Stimulated activated effector memory CD8-positive, alpha-beta T cell treated with anti-CD3 and anti-CD28 coated beads, Interleukin-12 subunit alpha, Interleukin-12 subunit beta, amount 100 ng/mL, for 72 hours (primary cell): ENCODE measurements around the gene TESMIN.
A peak's percentile ranks its signal among the peaks of the same experiment; 100 is the strongest.

Experiments used
- ATAC-seq: fragments of 150-1000 bp; cut with Tn5 transposase; 2 replicates; pipeline ENCODE4 v1.10.0; 2021
- DNase-seq, 2 donors: peaks; one replicate each; pipeline ENCODE4 v3.0.0; 2021 to 2022; ENCODE audit warnings: low spot score in 2 of 2
- H3K27ac Mint-ChIP-seq: one replicate; pipeline ENCODE4 v1.8.0; 2022; ENCODE audit warnings: mild to moderate bottlenecking, mixed read lengths
- H3K36me3 Mint-ChIP-seq: one replicate; pipeline ENCODE4 v1.8.0; 2022; ENCODE audit warnings: mild to moderate bottlenecking, mixed read lengths
- H3K4me1 Mint-ChIP-seq: one replicate; pipeline ENCODE4 v1.8.0; 2022; ENCODE audit warnings: mixed read lengths
- H3K4me3 Mint-ChIP-seq: one replicate; pipeline ENCODE4 v1.8.0; 2022; ENCODE audit warnings: mild to moderate bottlenecking, mixed read lengths
- H3K9me3 Mint-ChIP-seq: one replicate; pipeline ENCODE4 v1.8.0; 2022; ENCODE audit warnings: mixed read lengths

Gene TESMIN

DNA sequence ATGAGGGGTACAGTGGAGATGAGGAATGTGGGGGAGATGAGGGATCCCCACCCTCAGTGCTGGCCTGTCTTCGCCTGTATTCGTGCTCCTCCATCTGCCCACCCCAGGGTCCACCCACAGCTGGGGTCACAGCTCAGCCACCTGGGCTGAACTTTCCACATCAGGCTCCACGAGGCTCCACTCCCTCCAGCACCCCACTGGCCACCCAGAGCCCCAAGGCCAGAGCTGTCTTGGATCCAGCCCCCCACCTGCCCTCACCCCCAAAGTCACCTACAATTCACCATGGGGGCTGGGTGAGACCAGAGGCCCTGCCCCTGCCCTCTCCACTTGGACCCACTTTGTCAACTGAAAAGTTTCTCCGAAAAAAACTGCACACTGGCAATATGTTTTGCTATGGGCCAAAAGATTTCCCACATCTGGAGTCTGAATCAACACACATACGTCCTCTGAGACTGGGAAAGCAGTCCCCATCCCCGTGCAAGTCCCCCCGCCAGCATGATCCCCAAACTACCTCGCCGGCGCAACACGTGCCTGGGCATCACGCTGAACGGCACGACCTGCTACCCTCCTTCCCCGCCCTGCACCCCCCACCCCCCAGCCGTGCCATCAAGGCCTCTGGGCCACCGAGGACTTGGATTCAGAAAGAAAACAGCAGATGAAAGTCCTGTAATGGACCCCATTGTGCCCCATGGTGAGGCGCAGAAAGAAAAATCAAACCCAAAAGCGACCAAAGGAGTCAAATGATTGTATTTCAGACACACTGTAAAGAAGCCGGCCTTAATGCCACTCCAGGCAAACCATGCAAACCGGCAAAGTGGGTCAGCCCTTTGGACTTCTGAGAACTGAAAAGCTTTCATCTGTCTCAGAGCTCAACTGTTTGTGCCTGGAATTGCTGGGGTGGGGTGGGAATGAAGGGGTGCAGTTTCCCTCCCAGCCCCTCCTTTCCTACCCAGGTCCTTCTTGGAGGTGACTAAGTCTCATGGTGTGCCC is 83.5 kb downstream of the TESMIN start:
- Mint-ChIP-seq H3K27ac (no peak overlapping the region), H3K36me3 (no peaks in the 10 kb centered on the region), H3K4me3 (no peak overlapping the region), H3K4me1 (no peaks in the 10 kb centered on the region), H3K9me3 (no peaks in the 10 kb centered on the region)
- no peak for DNase-seq
- ATAC-seq, result peak; percentile 39

DNA sequence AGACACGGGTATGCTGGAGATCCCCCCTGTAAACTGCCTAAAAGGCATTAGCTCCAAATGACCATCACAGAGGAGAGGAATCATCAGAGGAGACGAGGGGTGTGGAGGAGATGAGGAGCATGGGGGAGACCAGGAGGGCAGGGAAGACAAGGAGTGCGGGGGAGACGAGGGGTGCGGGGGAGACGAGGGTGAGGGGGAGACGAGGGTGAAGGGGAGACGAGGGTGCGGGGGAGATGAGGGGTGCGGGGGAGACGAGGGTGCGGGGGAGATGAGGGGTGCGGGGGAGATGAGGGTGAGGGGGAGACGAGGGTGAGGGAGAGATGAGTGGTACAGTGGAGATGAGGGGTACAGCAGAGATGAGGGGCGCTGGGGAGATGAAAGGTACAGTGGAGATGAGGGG is 84.5 kb downstream of the TESMIN start:
- ATAC-seq, result no peak

DNA sequence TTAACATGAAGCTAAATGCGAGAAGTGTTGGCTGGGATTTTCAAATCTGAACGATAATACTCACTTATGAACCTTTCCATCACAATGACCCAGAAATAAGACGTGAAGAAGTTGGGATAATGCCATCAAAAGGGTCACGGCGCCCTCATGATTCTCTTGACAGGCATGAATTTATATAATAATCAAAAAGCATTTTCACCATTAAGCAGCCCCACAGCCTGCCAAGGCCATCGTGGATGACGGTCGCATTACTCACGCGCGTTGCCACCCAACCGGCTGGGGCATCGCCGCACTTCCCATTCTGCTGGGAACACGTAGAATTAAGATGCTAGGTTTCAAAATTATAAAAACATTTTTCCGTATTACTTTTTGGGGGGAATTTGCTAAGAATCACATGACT is 85.9 kb downstream of the TESMIN start:
- DNase-seq (no peak), ATAC-seq (no peak)
- H3K4me3 Mint-ChIP-seq, result no peak overlapping the region
- H3K36me3 Mint-ChIP-seq, result no peaks in the 10 kb centered on the region
- no peaks in the 10 kb centered on the region for H3K4me1 Mint-ChIP-seq
- H3K9me3 Mint-ChIP-seq, result no peaks in the 10 kb centered on the region
- H3K27ac Mint-ChIP-seq, result no peak overlapping the region

More for the DNA sequence above, 84.5 kb downstream of the TESMIN start:
- Mint-ChIP-seq H3K9me3 (no peaks in the 10 kb centered on the region), H3K4me3 (no peak overlapping the region), H3K36me3 (no peaks in the 10 kb centered on the region), H3K27ac (no peak overlapping the region), H3K4me1 (no peaks in the 10 kb centered on the region)
- no peak for DNase-seq

DNA sequence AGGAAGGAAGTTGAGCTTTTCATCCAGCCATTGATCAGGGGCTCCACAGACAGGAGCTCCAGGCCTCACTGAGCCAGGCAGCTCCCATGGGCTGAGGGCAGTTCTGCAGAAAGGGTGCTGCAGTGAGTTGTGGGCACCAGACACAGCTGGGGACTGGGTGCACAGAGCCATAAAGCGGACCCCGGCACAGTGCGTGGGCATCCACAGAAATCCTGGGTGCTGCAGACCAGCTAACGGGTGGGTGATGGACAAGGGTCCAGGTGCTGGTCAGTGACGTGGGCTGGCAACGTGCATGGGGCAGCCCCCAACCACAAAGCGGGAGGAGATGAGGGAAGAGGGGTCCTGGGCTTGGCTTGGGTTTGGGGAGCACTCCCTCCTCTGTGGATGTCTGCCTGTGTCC is 86.4 kb downstream of the TESMIN start:
- H3K36me3 Mint-ChIP-seq, result no peaks in the 10 kb centered on the region
- ATAC-seq, result no peak
- no peaks in the 10 kb centered on the region for H3K9me3 Mint-ChIP-seq
- H3K27ac Mint-ChIP-seq, result no peak overlapping the region
- no peaks in the 10 kb centered on the region for H3K4me1 Mint-ChIP-seq
- no peak for DNase-seq
- H3K4me3 Mint-ChIP-seq, result no peak overlapping the region

DNA sequence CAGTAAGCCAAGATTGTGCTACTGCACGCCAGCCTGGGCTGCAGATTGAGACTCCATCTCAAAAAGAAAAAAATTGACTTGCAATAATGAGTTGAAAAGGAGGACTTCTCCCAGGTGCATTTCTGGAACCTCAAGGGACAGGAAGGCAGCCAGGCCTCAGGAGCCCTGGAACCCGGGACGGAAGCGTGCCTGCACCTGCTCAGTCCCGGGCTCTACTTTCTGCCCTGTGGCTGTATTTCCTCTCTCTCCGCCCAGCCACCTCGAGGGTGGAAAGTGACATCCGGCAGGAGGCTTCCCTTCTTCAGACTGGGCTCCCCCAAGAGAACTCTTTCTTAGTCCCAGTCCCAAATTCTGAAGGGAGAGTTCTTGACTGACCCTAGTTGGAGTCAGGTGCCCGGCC is 87.2 kb downstream of the TESMIN start:
- Mint-ChIP-seq H3K9me3 (no peaks in the 10 kb centered on the region), H3K36me3 (no peaks in the 10 kb centered on the region), H3K4me1 (no peaks in the 10 kb centered on the region), H3K4me3 (no peak overlapping the region), H3K27ac (no peak overlapping the region)
- DNase-seq, result no peak
- ATAC-seq, result no peak

DNA sequence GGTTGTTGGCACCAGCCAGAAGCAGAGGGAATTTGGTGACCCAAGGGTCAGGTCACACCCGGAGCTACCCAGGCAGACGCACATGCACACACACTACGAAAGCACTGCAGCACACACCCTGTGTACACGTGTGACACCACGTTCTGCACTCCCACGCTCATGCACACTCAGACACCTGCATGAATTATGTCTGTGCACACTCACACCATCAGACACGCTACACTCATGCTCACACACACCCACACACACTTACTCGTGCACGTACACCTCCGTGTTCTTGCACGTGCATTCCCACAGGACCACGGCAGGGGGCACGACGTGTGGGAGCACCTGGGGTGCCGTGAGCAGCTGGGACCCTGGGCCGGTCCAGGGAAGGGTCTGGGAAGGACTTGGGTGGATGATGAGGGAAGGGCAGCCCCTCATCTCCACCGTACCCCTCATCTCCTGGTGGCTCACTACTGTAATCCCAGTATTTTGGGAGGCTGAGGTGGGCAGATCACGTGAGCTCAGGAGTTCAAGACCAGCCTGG is 87.8 kb downstream of the TESMIN start:
- Mint-ChIP-seq H3K4me1 (no peaks in the 10 kb centered on the region), H3K36me3 (no peaks in the 10 kb centered on the region), H3K9me3 (no peaks in the 10 kb centered on the region), H3K27ac (no peak overlapping the region), H3K4me3 (no peak overlapping the region)
- ATAC-seq (no peak), DNase-seq (no peak)

DNA sequence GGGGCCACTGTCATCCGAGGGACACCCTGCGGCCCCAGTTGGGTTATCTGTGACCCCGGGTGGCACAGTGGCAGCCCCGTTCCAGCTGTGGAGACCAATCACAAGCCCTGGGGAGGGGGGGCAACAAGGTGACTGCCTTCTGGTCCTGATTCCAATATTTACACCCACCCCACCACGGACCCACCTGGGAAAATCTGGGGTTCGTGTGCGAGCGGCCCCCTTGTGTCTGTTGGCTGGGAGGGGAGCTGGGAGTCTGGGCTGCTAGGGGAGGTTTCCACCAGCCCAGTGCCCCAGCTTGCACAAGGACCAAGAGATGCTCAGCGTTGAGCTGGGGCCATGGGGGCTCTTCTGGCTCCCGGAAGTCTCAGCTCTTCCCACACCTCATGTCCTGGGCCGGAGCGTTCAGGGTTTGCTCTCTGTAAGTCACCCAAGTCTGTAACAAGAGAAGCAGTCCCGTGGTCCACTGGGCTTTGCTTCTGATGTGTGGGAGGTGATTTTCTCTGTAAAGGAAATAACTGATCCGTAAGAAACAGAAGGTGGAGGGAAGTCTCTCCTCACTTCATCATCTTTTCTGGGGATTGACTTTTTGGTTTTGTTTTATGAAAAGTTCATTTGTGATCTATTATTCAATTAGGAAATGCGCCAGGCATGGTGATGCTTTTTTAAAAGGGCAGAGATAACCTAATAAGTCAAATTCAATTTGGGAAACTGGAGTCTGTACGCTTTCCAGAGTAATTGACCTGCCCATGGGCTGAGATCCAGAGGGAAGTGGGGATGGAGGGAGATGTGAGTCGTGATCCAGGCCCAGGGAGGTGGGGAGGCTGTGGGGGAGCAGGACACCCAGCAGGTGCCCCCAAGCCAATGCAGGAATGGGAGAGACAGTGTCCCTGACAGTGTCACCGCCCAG is 89.4 kb downstream of the TESMIN start:
- DNase-seq (no peak), ATAC-seq (no peak)
- no peaks in the 10 kb centered on the region for H3K36me3 Mint-ChIP-seq
- no peaks in the 10 kb centered on the region for H3K4me1 Mint-ChIP-seq
- no peak overlapping the region for H3K4me3 Mint-ChIP-seq
- no peaks in the 10 kb centered on the region for H3K9me3 Mint-ChIP-seq
- no peak overlapping the region for H3K27ac Mint-ChIP-seq

DNA sequence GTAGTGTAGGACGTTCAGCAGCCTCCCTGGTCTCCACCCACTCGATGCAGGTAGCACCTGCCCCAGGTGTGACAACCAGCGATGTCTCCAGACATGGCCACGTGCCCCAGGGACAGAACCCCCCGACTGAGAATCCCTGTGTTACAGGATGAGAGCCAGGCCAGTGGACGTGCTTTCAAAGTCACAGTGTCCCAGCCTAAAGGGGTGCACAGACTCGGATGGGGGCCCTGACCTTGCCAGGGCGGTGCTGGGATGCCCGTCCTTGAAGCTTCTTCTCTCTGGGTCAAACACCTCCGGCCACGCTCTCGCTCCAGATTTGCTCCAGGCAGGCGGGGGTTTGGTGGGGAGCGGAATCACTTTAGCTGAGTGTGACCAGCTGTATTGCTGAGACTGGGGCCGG is 90.3 kb downstream of the TESMIN start:
- Mint-ChIP-seq H3K4me1 (no peaks in the 10 kb centered on the region), H3K36me3 (no peaks in the 10 kb centered on the region), H3K9me3 (no peaks in the 10 kb centered on the region), H3K4me3 (no peak overlapping the region), H3K27ac (no peak overlapping the region)
- ATAC-seq (no peak), DNase-seq (no peak)

DNA sequence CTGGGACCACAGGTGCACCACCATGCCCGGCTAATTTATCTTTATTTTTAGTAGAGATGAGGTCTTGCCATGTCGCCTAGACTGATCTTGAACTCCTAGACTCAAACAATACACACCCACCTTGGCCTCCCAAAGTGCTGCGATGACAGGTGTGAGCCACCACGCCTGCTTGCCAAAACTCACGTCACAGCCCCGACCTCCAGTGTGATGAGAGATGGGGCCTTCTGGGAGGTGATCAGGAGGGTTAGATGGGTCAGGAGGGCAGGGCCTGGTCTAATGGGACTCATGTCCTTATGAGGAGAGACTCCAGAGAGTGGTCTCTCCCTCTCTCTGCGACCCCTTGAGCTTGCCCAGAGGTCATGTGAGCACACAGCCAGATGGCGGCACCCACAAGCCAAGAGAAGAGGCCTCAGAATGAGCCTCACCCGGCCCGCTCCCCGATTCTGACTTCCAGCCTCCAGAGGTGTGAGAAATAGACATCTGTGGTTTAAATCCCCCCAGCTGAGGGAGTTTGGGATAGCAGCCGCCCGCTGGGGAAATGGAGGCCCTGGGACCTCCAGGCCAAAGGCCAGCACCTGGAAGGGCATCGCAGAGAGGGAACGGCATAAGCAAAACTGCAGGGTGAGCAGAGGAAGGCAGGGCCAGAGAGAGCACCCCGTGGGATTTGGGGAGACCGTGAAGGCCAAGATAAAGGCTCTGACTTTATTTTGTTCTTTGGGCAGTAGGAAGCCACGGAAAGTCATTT is 91.1 kb downstream of the TESMIN start:
- Mint-ChIP-seq H3K27ac (no peak overlapping the region), H3K9me3 (no peaks in the 10 kb centered on the region), H3K4me3 (no peak overlapping the region), H3K36me3 (no peaks in the 10 kb centered on the region), H3K4me1 (no peaks in the 10 kb centered on the region)
- ATAC-seq, result no peak
- DNase-seq, result no peak

DNA sequence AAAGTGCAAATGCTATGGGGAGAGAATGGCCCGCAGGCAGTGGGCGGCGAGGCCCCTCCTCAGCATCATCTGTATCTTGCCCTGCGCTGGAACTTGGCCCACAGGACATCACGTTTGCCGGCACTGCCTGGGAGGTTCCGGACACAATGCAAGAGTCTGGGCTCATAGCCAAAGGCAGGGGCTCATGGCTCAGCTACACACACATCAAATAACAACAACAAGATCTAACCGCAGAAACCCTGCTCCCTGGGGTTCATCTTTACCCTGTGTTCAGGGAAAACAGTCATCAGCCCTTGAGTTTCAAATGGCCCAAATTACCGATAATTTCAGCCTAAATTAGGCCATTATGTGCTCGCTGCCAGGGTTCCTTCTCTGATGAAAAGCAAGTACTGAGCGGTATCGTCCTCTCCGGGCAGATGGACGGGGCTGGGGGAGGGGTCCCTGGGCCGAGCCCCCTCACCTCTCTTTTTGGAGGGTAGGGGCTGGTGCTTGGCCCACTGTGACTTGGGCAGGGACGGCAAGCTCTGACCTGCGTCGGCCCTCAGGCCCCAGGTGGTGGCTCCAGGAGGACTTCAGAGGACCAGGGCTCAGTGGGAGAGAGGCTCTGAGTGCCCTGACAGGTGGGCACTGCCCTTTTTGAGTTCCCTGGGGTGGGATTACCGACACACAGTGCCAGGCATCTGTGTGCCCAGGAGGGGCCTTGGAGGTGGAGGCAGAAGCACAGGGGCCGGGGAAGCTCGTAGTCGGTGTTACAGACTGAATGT is 92.0 kb downstream of the TESMIN start:
- Mint-ChIP-seq H3K27ac (no peak overlapping the region), H3K9me3 (no peaks in the 10 kb centered on the region), H3K36me3 (no peaks in the 10 kb centered on the region), H3K4me1 (no peaks in the 10 kb centered on the region), H3K4me3 (no peak overlapping the region)
- no peak for ATAC-seq
- no peak for DNase-seq

DNA sequence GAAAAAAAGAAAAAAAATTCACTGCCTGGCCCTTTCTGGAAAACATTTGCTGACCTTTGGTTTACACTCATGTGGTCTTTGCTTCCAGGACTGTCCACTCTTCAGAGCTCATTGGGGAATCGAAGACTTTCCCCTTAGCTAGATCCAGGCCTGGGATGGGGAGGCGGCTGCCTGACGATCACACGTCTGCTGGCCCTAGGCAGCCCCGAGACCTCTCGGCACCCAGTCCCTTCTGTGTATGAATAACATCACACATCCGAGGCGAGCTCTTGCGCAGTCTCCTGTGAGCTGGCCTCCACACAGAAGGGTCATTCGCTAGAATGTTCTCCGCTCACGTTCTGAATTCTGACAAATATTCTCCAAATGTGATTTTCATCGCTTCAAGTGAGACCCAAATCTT is 92.7 kb downstream of the TESMIN start:
- DNase-seq, result no peak
- no peaks in the 10 kb centered on the region for H3K4me1 Mint-ChIP-seq
- ATAC-seq, result no peak
- H3K4me3 Mint-ChIP-seq, result no peak overlapping the region
- H3K36me3 Mint-ChIP-seq, result no peaks in the 10 kb centered on the region
- no peaks in the 10 kb centered on the region for H3K9me3 Mint-ChIP-seq
- no peak overlapping the region for H3K27ac Mint-ChIP-seq

DNA sequence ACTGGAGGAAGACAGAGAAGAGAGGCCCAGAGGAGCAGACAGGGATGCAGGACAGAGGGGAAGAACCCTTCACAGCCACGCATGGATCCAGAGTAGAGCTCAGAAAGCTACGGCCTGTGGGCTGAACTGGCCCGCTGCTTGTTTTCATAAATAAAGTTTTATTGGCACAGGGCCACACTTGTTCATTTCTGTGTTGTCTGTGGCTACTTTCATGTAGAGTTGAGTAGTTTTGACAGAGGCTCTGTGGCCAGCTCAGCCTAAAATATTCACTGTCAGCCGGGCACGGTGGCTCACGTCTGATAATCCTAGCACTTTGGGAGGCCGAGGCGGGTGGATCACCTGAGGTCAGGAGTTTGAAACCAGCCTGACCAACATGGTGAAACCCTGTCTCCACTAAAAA is 93.2 kb downstream of the TESMIN start:
- Mint-ChIP-seq H3K4me3 (no peak overlapping the region), H3K4me1 (no peaks in the 10 kb centered on the region), H3K27ac (no peak overlapping the region), H3K36me3 (no peaks in the 10 kb centered on the region), H3K9me3 (no peaks in the 10 kb centered on the region)
- ATAC-seq (no peak), DNase-seq (no peak)
